ENCODE data around the gene WNT3.
A peak's percentile ranks its signal among the peaks of the same experiment; 100 is the strongest.

WNT3 gene

GRCh38 chr17:46744441-46744840, 74.1 kb downstream of the WNT3 start:
- TF ChIP-seq, protein P1, sequence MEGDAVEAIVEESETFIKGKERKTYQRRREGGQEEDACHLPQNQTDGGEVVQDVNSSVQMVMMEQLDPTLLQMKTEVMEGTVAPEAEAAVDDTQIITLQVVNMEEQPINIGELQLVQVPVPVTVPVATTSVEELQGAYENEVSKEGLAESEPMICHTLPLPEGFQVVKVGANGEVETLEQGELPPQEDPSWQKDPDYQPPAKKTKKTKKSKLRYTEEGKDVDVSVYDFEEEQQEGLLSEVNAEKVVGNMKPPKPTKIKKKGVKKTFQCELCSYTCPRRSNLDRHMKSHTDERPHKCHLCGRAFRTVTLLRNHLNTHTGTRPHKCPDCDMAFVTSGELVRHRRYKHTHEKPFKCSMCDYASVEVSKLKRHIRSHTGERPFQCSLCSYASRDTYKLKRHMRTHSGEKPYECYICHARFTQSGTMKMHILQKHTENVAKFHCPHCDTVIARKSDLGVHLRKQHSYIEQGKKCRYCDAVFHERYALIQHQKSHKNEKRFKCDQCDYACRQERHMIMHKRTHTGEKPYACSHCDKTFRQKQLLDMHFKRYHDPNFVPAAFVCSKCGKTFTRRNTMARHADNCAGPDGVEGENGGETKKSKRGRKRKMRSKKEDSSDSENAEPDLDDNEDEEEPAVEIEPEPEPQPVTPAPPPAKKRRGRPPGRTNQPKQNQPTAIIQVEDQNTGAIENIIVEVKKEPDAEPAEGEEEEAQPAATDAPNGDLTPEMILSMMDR (conservative IDR thresholded peaks at IDR 0.05; ENCODE audit: low read depth, low read length) = no peak
- no peak overlapping the region for H3K4me3 ChIP-seq (ENCODE audit: low read depth, low read length)
- DNase-seq (ENCODE audit: low read depth) = no peak

- TF ChIP-seq, protein P1 (conservative IDR thresholded peaks at IDR 0.05; ENCODE audit: low read depth, low read length) = no peak
- peak; percentile 91 for DNase-seq (ENCODE audit: low read depth)
- H3K4me3 ChIP-seq (ENCODE audit: low read depth, low read length) = no peak overlapping the region
Observed at GRCh38 chr17:46742565-46743270, 75.8 kb downstream of the WNT3 start.

DNA sequence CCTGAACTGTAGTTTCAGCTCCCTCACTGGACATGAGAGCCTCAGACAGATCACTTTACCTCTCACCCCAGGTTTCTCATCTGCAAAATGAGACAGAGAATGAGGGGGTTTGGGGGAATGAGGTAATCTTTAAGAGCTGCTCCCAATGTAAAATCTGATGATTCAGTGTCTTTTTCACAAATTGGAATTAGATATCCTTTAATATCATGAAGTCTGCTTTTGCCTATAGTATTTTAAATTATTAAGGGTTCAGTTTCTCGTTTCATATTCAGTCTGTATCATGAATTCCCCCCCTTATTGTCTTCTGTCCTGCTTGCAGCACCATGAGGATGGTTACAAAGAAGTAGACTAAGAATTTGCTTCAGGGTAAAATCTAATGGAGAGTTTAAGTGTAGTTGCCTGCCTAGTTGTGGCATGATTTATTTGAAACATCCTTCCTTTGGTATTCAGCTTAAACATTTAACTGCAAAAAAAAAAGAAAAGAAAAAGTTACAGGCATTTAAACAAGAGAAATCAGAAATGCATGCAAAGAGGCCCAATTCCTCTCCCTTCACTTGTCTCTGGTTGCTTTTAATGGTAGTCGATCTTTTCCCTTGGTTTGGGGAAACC, 77.3 kb downstream of the WNT3 start:
- DNase-seq (ENCODE audit: low read depth) = no peak
- no peak overlapping the region for H3K4me3 ChIP-seq (ENCODE audit: low read depth, low read length)
- TF ChIP-seq, protein P1 (conservative IDR thresholded peaks at IDR 0.05; ENCODE audit: low read depth, low read length) = no peak

DNA sequence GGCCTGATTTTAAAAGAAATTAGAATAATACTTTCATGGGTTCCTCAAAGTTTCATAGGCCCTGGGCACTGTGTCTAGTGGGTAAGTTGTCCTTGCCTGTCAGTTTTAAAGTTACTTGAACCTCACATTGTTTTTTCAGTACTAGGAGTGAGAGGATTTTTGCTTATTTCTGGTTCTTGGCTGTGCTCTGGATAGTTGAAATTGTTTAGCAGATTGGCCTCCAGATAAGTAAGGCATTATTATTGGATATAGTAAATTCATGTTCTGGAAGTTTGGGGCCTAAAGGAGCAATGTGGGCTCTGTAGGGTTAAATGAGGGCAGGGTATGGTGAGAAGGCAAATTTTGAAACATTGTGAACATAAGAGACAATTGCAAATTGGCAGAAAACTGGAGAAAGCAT, 78.5 kb downstream of the WNT3 start:
- peak; percentile 21 for DNase-seq (ENCODE audit: low read depth)
- no peak overlapping the region for H3K4me3 ChIP-seq (ENCODE audit: low read depth, low read length)
- TF ChIP-seq, protein P1 (conservative IDR thresholded peaks at IDR 0.05; ENCODE audit: low read depth, low read length) = no peak

- DNase-seq (ENCODE audit: low read depth) = no peak
- TF ChIP-seq, protein P1 (conservative IDR thresholded peaks at IDR 0.05; ENCODE audit: low read depth, low read length) = no peak
- H3K4me3 ChIP-seq (ENCODE audit: low read depth, low read length) = no peak overlapping the region
Observed at GRCh38 chr17:46738544-46738943, 79.9 kb downstream of the WNT3 start.

DNA sequence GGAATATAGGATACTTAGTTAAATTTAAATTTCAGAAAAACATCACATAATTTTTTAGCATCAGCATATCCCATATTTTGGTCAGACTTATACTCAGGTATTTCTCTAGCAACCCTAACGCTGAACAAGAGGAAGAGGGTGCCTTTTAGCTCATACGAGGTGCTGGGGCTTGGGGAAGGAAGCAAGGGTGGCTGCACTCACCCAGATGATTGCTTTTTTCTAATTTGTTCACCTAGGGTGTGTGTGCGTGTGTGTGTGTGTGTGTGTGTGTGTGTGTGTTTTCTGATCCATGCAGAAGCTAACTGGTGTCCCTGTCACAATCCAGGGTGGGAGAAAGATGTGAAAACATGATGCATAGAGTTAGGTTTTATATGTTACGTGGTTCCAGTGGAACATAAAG, 81.2 kb downstream of the WNT3 start:
- H3K4me3 ChIP-seq (ENCODE audit: low read depth, low read length) = no peak overlapping the region
- TF ChIP-seq, protein P1 (conservative IDR thresholded peaks at IDR 0.05; ENCODE audit: low read depth, low read length) = no peak
- no peak for DNase-seq (ENCODE audit: low read depth)

GRCh38 chr17:46736100-46736499, 82.4 kb downstream of the WNT3 start:
- no peak for DNase-seq (ENCODE audit: low read depth)
- no peak overlapping the region for H3K4me3 ChIP-seq (ENCODE audit: low read depth, low read length)
- TF ChIP-seq, protein P1 (conservative IDR thresholded peaks at IDR 0.05; ENCODE audit: low read depth, low read length) = no peak
